NCI-H345 (cell line): Measurements from ENCODE around the gene TSSK6.
A peak's percentile ranks its signal among the peaks of the same experiment; 100 is the strongest.

ENCODE experiments used
- DNase-seq: peaks from one replicate; lab custom pipeline; 2025; lab: John Stamatoyannopoulos, UW

TSSK6 gene

DNA sequence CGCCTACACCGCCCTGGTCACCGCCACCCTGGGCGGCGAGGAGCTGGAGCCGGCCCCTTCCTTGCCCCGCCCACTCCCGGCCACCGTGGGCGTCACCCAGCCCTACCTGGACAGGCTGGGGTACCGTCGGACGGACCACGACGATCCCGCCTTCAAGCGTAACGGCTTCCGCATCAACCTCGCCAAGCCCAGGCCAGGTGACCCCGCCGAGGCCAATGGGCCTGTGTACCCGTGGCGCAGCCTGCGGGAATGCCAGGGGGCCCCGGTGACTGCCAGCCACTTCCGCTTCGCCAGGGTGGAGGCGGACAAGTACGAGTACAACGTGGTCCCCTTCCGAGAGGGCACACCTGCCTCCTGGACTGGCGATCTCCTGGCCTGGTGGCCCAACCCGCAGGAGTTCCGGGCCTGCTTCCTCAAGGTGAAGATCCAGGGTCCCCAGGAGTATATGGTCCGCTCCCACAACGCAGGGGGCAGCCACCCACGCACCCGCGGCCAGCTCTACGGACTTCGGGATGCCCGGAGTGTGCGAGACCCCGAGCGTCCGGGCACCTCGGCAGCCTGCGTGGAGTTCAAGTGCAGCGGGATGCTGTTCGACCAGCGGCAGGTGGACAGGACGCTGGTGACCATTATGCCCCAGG is 29.7 kb upstream of the TSSK6 start:
- no peak for DNase-seq

DNA sequence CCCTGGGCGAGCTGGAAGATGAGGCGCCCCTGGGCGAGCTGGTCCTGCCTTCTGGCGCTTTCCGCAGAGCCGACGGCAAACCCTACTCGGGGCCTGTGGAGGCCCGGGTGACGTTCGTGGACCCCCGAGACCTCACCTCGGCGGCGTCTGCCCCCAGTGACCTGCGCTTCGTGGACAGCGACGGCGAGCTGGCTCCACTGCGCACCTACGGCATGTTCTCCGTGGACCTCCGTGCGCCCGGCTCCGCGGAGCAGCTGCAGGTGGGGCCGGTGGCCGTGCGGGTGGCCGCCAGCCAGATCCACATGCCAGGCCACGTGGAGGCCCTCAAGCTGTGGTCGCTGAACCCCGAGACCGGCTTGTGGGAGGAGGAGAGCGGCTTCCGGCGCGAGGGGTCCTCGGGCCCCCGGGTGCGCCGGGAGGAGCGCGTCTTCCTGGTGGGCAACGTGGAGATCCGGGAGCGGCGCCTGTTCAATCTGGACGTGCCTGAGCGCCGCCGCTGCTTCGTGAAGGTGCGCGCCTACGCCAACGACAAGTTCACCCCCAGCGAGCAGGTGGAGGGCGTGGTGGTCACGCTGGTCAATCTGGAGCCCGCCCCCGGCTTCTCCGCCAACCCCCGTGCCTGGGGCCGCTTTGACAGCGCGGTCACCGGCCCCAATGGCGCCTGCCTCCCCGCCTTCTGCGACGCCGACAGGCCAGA is 29.1 kb upstream of the TSSK6 start:
- DNase-seq = no peak

DNA sequence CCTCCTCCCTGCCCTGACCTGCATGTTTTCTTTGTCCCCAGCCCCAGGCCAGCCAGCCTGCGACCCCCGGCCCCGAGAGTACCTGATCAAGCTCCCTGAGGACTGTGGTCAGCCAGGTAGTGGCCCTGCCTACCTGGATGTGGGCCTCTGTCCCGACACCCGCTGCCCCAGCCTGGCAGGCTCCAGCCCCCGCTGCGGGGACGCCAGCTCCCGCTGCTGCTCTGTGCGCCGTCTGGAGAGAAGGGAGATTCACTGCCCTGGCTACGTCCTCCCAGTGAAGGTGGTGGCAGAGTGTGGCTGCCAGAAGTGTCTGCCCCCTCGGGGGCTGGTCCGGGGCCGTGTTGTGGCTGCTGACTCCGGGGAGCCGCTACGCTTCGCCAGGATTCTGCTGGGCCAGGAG is 28.3 kb upstream of the TSSK6 start:
- DNase-seq = no peak

DNA sequence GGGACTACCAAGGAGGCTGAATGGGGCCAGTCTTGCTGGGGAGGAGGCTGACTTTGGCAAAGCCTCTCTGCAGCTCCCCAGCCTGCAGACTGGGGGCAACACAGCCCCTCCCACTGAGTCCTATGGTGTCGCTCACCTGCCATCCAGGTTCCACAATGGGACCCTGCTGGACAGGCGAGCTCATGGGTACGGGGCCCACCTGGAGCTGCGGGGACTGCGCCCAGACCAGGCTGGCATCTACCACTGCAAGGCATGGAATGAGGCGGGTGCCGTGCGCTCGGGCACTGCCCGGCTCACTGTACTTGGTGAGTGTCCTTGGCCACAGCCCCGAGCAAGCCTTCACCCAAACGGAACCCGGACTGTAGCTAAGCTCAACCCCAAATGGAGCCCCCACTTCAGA is 27.8 kb upstream of the TSSK6 start:
- DNase-seq = no peak

DNA sequence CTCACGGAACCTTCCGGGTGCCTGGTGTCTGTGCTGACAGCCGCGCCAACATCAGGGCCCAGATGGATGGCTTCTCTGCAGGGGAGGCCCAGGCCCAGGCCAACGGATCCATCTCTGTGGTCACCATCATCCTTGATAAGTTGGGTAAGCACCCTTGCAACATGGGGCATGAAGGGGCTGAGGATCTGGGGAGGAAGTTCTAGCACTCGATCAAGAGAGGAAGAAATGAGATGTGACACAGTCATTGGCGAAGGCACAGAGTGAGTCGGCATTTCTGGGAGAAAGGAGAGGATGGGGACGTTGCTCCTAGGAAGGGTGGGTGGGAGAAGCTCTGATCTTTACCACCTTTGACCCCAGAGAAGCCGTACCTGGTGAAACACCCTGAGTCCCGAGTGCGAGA is 27.2 kb upstream of the TSSK6 start:
- no peak for DNase-seq

DNA sequence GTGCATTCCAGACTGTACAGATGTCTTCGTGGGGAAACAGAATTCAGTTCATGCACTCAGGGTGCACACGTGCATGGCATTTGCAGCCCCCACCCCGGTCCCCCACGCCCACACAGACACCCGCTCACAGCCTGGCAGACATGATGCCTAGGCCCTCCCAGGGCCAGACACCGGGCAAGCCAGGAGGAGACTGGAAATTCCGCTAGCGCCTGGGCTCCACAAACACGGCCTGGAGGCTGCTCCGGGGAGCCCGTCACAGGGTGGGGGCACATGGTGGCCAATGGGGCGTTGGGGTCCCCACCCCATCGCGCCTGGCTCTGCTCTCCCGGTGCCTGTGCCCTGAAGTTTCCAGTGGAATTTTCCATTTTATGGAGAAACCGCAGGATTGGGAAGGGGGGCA is 26.3 kb upstream of the TSSK6 start:
- no peak for DNase-seq

DNA sequence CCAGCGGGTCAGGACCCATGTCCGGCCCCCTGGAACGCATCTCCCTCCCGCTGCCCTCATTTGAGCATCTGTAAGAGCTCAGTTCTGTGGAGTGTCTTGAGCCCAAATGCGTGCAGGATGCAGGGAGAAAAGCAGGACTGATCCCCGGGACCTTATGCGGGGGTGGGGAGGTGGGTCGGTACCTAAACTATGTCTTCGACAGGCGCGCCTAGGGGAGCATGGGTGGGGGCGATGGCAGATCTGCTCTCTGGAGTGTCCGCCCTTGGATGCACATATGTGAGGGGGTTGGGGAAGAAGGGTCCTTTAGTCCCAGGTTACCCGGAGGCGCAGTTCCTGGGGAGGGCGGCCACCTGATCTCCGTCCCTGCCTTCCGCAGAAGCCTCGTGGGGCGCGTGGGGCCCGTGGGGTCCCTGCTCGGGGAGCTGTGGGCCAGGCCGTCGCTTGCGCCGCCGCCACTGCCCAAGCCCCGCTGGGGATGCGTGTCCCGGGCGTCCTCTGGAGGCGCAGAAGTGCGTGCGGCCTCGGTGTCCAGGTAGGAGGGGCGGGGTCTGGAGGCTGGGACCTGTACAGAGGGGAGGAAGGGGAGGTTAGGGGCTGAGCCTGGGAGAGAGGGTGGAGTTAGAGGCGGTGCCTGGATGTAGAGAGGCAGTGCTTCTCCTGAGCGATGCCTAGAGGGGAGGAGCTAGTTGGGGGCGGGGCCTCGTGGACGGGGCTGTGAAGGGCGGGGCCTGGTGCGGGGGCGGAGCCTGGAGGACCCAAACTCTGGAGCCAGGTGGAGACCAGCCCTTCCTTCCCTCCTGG is 25.6 kb upstream of the TSSK6 start:
- peak; percentile 90 for DNase-seq

DNA sequence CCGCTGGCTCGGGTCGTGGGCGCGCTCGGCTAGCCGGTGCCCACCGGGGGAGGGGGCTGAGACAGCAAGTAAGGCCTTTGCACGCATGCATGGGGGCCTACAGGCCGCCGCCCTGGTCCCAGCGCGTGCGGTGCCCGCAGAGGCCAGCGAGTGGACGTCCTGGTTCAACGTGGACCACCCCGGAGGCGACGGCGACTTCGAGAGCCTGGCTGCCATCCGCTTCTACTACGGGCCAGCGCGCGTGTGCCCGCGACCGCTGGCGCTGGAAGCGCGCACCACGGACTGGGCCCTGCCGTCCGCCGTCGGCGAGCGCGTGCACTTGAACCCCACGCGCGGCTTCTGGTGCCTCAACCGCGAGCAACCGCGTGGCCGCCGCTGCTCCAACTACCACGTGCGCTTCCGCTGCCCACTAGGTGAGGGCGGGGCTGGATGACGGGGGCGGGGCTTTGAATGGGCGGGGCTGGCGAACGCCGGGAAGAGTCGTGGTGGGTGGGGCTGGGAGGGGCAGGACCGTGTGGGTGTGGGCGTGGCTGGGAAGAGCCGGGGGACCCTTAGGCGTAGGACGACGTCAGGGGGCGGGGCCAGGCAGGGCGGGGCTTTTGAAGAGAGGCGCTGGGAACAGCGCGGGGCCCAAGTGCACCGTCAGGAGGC is 24.8 kb upstream of the TSSK6 start:
- peak; percentile 75 for DNase-seq

DNA sequence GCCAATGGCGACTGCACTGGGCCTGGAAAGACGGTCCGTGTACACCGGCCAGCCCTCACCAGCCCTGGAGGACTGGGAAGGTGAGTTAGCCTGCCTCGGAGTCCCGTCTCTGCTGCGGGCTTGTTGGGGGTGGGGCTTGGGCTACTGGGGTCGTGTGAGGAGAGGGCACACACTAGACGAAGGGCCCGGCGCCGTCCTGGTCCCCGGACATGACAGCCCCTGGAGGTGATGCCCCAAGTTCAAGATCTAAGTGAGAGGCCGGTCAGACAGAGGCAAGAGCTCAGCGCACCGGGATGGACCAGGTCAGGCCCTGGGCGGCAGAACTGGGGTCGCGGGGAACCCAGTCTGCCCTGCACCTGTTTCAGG is 24.3 kb upstream of the TSSK6 start:
- no peak for DNase-seq

DNA sequence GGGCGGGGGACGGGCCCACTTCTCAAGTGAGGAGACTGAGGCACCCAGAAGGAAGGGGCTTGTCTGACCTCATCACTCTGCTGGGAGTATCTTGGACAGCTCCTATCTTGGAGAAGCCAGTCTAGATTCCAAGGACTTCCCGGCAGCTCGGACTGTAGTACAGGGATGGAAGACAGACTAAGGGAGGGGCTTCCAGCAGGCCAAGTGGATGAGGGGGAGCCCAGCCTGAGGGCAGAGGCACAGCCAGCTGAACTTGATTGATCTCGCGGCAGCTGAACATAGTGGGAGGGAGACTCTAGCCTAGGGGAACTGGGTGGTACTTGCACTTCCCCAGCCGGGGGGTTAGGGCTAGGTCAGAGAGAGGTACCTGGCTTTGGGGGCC is 23.4 kb upstream of the TSSK6 start:
- DNase-seq = peak; percentile 2

DNA sequence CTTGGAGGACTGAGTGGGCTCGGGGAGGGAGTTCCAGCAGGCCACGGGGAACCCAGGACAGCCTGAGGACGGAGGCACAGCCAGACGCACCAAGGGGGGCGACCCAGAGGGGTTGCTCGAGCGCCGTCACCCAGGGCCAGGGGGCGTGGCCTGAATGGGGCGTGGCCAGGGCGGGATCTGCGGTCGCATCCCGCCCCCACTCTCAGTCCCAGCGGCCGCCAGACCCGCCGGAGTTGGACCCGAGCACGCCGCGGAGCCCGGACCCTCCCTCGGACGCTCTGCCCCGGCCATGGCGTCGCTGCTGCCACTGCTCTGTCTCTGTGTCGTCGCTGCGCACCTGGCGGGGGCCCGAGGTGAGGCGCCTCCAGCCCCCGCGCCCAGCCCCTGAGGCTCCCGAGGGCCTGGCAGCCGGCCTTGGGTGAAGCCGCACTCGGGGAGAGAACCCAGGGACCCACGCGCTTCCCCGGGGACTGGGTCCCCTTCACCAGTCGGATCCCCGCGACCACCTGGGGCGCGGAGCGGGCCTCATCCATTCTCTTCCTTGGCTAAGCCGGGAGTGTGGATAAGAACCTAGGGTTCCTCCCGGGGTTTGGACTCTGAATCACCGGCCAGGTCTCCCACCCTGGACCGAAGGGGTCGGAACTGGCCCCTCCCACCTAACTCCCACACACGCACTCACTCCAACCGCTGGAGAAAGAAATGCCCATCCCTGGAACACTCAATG is 22.9 kb upstream of the TSSK6 start, which contains the start of gene CILP2:
Gene CILP2, plus strand, starts transcription at position 205 of the 724 bp plus-strand sequence. Its CDS starts 85 bp downstream, at position 290.
- DNase-seq = peak; percentile 58

DNA sequence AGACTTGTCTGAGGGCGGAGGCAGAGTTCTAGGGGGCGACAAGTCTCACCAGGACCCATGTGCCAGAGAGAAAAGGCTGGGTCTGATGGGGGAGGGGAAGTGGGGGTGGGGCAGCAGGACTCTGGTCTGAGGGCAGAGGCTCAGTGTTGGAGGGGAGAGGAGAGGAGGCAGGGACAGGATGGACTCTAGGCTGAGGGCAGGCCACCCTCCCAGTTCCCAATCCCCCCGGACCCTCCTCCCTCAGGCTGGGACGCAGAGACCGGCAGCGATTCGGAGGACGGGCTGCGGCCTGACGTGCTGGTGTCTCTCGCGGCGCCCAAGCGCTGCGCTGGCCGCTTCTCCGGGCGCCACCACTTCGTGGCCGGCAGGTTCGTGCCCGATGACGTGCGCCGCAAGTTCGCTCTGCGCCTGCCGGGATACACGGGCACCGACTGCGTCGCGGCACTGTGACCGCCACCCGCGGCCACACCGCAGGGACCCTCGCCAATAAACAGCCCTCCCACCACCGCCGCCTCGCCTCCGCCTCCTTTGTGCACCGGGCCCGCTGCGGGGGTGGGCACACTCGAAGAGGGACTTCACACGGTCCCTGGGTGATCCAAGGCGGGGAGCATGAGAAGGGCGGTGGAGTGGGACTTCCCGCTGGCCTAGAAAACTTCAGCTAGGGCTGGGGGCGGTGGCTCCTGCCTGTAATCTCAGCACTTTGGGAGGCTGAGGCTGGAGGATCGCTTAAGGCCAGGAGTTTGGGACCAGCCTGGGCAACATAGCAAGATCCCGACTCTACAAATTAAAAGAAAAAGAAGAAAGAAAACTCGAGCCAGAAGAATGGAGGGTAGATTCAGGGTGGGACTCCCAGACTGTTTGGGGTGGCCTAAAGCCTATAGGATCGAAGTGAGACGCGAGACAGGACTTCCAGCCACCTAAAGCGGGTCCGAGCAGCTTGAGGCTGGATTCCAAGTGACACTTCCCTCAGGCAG is 22.0 kb upstream of the TSSK6 start:
- DNase-seq = no peak

DNA sequence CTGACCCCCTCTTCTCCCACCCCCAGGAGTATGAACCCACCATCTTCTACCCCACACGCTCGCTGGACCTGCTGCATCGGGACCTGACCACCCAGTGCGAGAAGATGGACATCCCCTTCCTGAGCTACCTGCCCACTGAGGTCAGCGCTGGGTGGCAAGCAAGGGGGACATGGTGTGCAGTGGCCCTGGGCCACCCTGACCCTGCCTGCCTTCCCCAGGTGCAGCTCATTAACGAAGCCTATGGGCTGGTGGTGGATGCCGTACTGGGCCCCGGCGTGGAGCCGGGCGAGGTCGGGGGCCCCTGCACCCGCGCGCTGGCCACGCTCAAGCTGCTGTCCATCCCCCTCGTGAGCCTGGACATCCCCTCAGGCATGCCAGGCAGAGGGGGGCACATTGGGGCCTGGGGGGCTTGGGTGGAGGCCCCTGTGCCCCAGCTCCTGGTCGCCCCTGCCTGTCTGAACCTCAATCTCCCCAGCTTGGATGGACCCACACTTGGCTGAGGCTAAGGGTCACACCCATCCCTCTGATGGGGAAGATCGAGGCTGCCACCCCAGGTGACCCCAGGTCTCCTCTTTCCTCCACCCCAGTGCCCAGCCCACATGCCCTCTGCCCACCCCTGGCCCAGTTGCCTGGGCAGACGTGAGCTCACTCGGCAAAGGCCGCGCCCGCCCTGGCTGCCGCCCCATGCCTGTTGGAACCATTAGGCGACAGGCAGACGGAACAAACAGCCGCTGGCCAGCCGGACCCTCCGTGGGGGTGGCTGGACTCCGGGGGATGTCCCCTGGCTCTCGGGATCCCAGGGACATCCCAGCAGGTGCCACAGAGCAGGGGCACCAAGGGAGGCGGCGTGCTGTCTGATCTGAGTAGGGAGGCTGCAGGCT is 20.2 kb upstream of the TSSK6 start:
- no peak for DNase-seq

DNA sequence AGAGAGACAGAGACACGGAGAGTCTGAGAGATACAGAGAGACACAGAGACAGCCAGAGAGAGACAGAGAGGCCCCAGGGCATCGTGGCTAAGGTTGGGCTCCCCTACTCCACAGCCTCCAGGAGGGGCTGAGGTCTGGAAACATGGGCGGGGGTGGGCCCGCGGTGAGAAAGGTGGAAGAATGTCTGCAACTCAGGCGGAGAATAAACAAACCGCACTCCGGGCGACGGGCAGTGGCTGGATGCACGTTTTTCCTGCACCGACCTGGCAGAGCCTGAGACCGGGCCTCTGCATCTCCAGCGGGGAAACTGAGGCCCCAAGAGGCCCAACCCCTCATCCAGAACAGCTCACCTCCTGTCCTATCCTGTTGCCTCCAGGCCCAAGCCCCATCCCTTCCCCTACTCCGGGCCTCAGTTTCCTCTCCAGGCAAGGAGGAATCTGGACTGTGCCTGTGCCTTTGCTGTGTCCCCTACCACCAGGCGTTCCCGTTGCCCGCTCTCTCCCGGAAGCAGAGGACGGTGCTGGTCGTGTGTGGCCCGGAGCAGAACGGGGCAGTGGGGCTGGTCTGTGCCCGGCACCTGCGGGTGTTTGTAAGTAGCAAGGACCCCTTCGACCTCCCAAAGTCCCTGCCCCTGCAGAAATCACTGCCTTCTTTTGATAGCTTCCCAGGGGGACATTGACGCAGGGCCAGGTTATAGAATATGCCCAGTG is 19.4 kb upstream of the TSSK6 start:
- DNase-seq = no peak

DNA sequence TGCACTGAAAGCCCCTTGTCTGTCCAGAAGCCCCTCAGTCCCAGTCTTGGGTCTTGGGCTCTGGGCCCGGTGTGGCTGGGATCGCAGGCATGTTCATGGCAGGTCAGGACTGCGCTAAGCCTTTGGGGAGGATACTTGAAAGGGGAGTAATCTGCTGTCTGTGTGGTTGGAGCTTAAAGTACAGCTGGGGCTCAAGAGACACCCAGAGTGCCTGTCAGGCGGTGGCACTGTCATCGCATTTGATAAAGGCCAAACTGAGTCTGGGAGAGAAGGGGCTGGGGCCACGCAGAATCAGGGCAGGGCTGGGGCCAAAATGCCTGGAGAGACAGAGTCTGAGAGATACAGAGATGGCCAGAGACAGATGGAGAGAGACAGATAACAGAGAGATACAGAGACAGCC is 18.5 kb upstream of the TSSK6 start:
- DNase-seq = no peak

DNA sequence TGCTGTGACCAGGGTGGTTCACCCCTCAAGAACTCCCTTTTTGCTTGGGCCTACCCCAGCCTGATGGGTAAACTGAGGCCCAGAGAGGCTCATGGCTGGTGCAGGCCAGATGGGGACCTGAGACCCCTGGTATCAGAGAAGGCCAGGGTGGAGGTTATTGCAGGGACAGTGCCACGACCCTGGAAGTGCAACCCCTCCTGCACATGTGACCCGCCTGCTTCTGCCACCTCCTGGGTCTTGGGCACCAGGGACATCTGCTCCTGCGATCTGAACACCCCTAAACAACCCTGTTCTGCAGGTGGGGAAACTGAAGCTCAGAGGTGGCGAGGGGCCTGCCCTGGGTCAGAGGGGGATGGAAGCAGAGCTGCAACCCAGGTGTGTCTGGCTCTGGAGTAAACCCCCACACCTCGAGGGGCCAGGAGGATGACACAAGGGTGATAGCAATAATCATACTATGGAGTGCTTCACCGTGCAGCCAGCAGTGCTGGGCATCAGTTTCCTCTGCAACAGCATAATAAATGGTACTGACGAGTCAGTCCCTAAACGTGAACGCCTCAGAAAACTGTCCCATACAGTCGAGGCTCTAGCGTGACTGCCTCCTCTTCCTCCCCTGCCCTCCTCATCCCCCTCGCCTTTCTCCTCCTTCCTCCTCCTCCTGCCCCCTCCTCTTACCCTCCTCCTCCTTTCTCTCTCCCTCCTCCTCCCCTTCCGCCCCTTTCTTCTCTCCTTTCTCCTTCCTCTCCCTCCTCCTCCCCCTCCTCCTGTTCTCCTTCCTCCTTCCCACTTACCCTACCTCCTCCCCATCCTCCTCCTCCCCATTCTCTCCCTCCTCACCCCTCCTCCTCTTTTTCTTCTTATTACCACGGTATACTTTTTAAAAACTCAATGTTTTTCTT is 17.7 kb upstream of the TSSK6 start:
- DNase-seq = no peak

DNA sequence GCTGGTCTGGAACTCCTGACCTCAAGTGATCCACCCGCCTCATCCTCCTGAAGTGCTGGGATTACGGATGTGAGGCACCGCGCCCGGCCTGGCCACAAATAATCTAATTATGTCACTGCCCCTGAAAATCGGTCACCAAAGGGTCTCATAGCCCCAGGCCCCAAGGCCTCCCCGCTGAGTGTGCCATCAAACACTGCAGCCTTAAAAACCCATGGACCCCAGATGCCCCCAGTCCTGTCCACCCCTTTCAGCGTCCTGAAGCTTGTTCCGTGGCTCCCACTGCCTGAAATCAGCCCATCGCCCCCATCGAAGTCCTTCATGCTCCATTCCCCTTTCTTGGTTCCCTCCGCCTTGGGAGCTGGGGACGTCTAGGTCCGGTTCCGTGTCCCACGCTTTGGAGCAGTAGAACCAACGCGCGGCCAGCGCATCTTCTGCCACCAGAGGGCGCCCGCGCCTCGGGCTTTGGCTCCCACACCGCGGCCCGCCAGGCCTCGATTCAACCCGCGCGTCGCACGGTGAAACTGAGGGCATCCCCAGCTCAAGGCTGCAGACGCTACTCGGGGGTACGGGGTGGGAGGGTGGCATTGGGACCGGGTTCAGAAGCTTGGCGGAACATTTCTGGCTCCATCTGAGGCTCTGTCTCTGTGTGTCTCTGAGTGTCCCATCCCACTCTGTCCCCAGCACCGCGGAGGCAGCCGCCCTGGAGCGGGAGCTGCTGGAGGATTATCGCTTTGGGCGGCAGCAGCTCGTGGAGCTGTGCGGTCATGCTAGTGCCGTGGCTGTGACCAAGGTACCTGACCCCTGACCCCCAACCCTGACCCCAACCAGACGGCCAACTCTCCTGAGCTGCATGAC is 16.8 kb upstream of the TSSK6 start:
- DNase-seq = peak; percentile 53
